Stimulated activated CD4-positive, alpha-beta T cell treated with anti-CD3 and anti-CD28 coated beads, Interleukin-4, amount 100 ng/mL, for 1 hour (primary cell): ENCODE results near the gene SDF2L1.
A peak's percentile ranks its signal among the peaks of the same experiment; 100 is the strongest.
"Not testable (repeated sequence)": the region's sequence is repeated elsewhere in the genome, so short reads cannot be mapped to it uniquely, and the experiment has no call there.

Experiments used
- DNase-seq: peaks from one replicate; pipeline ENCODE4 v3.0.0-alpha.2; 2020

SDF2L1 gene

GRCh38 chr22:21637450-21637849 lies 4.7 kb upstream of the SDF2L1 start:
- not testable (repeated sequence) for DNase-seq

- no peak for DNase-seq
Measured at GRCh38 chr22:21639359-21639758, 2.7 kb upstream of the SDF2L1 start.

- DNase-seq: no peak
Measured at GRCh38 chr22:21640810-21641209, 1.3 kb upstream of the SDF2L1 start.

GRCh38 chr22:21641417-21641788 lies 699 bp upstream of the SDF2L1 start:
- no peak for DNase-seq

GRCh38 chr22:21642584-21643448 lies 714 bp downstream of the SDF2L1 start:
- peak; percentile 66 for DNase-seq

GRCh38 chr22:21643533-21644357 lies 1.6 kb downstream of the SDF2L1 start:
- DNase-seq: no peak

- DNase-seq: not testable (repeated sequence)
Measured at GRCh38 chr22:21645513-21645912, 3.4 kb downstream of the SDF2L1 start.

- DNase-seq: peak; percentile 72
Measured at GRCh38 chr22:21646608-21647590, 4.8 kb downstream of the SDF2L1 start.

GRCh38 chr22:21650280-21650679 lies 8.2 kb downstream of the SDF2L1 start:
- DNase-seq: no peak

- no peak for DNase-seq
Measured at GRCh38 chr22:21650823-21651520, 8.9 kb downstream of the SDF2L1 start.

- DNase-seq: no peak
Measured at GRCh38 chr22:21651521-21652009, 9.5 kb downstream of the SDF2L1 start.

GRCh38 chr22:21652010-21652546 lies 10.0 kb downstream of the SDF2L1 start:
- DNase-seq: peak; percentile 85

- DNase-seq: no peak
Measured at GRCh38 chr22:21652547-21653545, 10.7 kb downstream of the SDF2L1 start.

GRCh38 chr22:21657020-21657359 lies 14.9 kb downstream of the SDF2L1 start:
- no peak for DNase-seq

GRCh38 chr22:21657360-21658032 lies 15.4 kb downstream of the SDF2L1 start:
- peak; percentile 83 for DNase-seq

- DNase-seq: no peak
Measured at GRCh38 chr22:21659864-21660525, 17.9 kb downstream of the SDF2L1 start.

- DNase-seq: no peak
Measured at GRCh38 chr22:21660904-21661303, 18.8 kb downstream of the SDF2L1 start.

GRCh38 chr22:21661991-21662390 lies 19.9 kb downstream of the SDF2L1 start:
- DNase-seq: no peak

- DNase-seq: no peak
Measured at GRCh38 chr22:21663738-21664137, 21.6 kb downstream of the SDF2L1 start.
